Suprapubic skin (tissue), 4 donors: ENCODE results near the gene EXD3. TPM values are rescaled to one million over a fixed set of nuclear protein-coding genes. Genes with fewer than 3 reads are reported as not detected.

Experiments
- DNase-seq, 2 donors: peaks; one replicate each; pipeline ENCODE4 v3.0.0-alpha.2; 2019; ENCODE audit warnings: low spot score in 2 of 2
- H3K27ac ChIP-seq: fragments of 200-600 bp; sonication (generic); one replicate; pipeline ENCODE4 v1.5.1; 2019
- H3K27me3 ChIP-seq: fragments of 200-600 bp; sonication (generic); one replicate; pipeline ENCODE4 v1.5.1; 2019
- H3K36me3 ChIP-seq: fragments of 200-600 bp; sonication (generic); one replicate; pipeline ENCODE4 v1.5.1; 2019
- H3K4me1 ChIP-seq: fragments of 200-600 bp; sonication (generic); one replicate; pipeline ENCODE4 v1.5.1; 2019
- H3K4me3 ChIP-seq: fragments of 200-600 bp; sonication (generic); one replicate; pipeline ENCODE4 v1.5.1; 2019; ENCODE audit warnings: mild to moderate bottlenecking
- H3K9me3 ChIP-seq: fragments of 200-600 bp; sonication (generic); one replicate; pipeline ENCODE4 v1.5.1; 2019
- CTCF ChIP-seq, 2 donors: fragments of 200-600 bp in 1 of 2; fragments of 450-650 bp in 1 of 2; sonication (generic) in 1 of 2; IDR thresholded peaks; one replicate each; pipeline ENCODE4 v1.5.1; 2016 to 2019; ENCODE audit warnings: antibody characterized with exemption in 2 of 2, mild to moderate bottlenecking in 1 of 2, moderate library complexity in 1 of 2
- EP300 ChIP-seq: sonication (generic); formaldehyde crosslinking; IDR thresholded peaks from one replicate; pipeline ENCODE4 v1.6.1; 2017; ENCODE audit warnings: antibody characterized with exemption
- POLR2A ChIP-seq, 2 donors: fragments of 450-650 bp; IDR thresholded peaks; one replicate each; pipeline ENCODE4 v1.6.1; 2017; ENCODE audit warnings: antibody characterized with exemption in 2 of 2, mild to moderate bottlenecking in 2 of 2, moderate library complexity in 2 of 2
- POLR2AphosphoS5 ChIP-seq, 3 donors: sonication (generic); formaldehyde crosslinking; IDR thresholded peaks; one replicate each; pipeline ENCODE4 v1.6.1; 2017; ENCODE audit warnings: antibody characterized with exemption in 3 of 3
- WGBS: methylation state at CpG from one replicate; pipeline ENCODE4 v1.1.5; 2018; 5-methylcytosine and 5-hydroxymethylcytosine counted together
- total RNA-seq, 4 donors: library from RNA; depleted of rRNA; stranded (reverse); fragments of >200 nt; gene quantifications; one replicate each; pipeline ENCODE4 v1.1.0, GENCODE V29; 2016

The EXD3 gene
- total RNA-seq, 4 donors from 2014 or later: 7.3 to 54.0 (median 16.4) TPM

- DNase-seq: peak in 1 of 2 donors; percentile 71
- peaks cover 44% of the 10 kb centered on the region for H3K27me3 ChIP-seq
- peaks cover 2% of the 10 kb centered on the region for H3K36me3 ChIP-seq
- 4% methylated on average over 23 of the region's 54 CpGs for WGBS
- no peaks in the 10 kb centered on the region for H3K9me3 ChIP-seq
- peaks cover 64% of the 10 kb centered on the region for H3K4me1 ChIP-seq
- TF ChIP-seq EP300: no peak
- no peak for TF ChIP-seq POLR2AphosphoS5 (IDR thresholded peaks at IDR 0.05)
- no peak for TF ChIP-seq POLR2A (IDR thresholded peaks at IDR 0.05)
- H3K27ac ChIP-seq: no peak overlapping the region
- peak overlapping the region; percentile 47 for H3K4me3 ChIP-seq
These were observed 144.8 kb downstream of the EXD3 start for GRCh38 chr9:137278061-137278701.

- DNase-seq: peak; percentile 90 to 93
- Histone ChIP-seq H3K36me3 (peaks cover 9% of the 10 kb centered on the region), H3K9me3 (no peaks in the 10 kb centered on the region), H3K27me3 (peaks cover 44% of the 10 kb centered on the region), H3K27ac (peak within 1 kb of the TSS; percentile 62), H3K4me3 (peak within 1 kb of the TSS; percentile 47), H3K4me1 (peaks cover 69% of the 10 kb centered on the region)
- TF ChIP-seq POLR2A (IDR thresholded peaks at IDR 0.05) (no peak), POLR2AphosphoS5 (IDR thresholded peaks at IDR 0.05) (no peak), CTCF (IDR thresholded peaks at IDR 0.05) (no peak)
- WGBS: 12% methylated on average over 14 of the region's 25 CpGs
These were observed 145.5 kb downstream of the EXD3 start, which contains the start of gene TOR4A for GRCh38 chr9:137277329-137278041. Gene TOR4A, plus strand, starts transcription at chr9:137277726. Its CDS starts 964 bp downstream, at chr9:137278690.

- TF ChIP-seq EP300: no peak
- TF ChIP-seq POLR2A (IDR thresholded peaks at IDR 0.05): no peak
- no peak for TF ChIP-seq POLR2AphosphoS5 (IDR thresholded peaks at IDR 0.05)
- TF ChIP-seq CTCF (IDR thresholded peaks at IDR 0.05): no peak
- peak overlapping the region; percentile 62 for H3K27ac ChIP-seq
- H3K27me3 ChIP-seq: peaks cover 44% of the 10 kb centered on the region
- peak in 1 of 2 donors; percentile 75 for DNase-seq
- no peaks in the 10 kb centered on the region for H3K9me3 ChIP-seq
- 30% methylated on average over 14 of the region's 30 CpGs for WGBS
- peak overlapping the region; percentile 47 for H3K4me3 ChIP-seq
- peaks cover 77% of the 10 kb centered on the region for H3K4me1 ChIP-seq
- H3K36me3 ChIP-seq: peaks cover 15% of the 10 kb centered on the region
These were observed 146.3 kb downstream of the EXD3 start for GRCh38 chr9:137276473-137277328.

GRCh38 chr9:137275588-137276472 is 147.1 kb downstream of the EXD3 start:
- 74% methylated on average over 21 of the region's 24 CpGs for WGBS
- no peak for TF ChIP-seq CTCF (IDR thresholded peaks at IDR 0.05)
- TF ChIP-seq POLR2AphosphoS5 (IDR thresholded peaks at IDR 0.05): no peak
- TF ChIP-seq POLR2A (IDR thresholded peaks at IDR 0.05): no peak
- no peak for TF ChIP-seq EP300
- H3K27me3 ChIP-seq: peaks cover 36% of the 10 kb centered on the region
- no peak overlapping the region for H3K4me3 ChIP-seq
- peaks cover 15% of the 10 kb centered on the region for H3K36me3 ChIP-seq
- H3K27ac ChIP-seq: no peak overlapping the region
- no peaks in the 10 kb centered on the region for H3K9me3 ChIP-seq
- DNase-seq: peak in 1 of 2 donors; percentile 62
- peaks cover 81% of the 10 kb centered on the region for H3K4me1 ChIP-seq

- no peaks in the 10 kb centered on the region for H3K9me3 ChIP-seq
- no peak for TF ChIP-seq POLR2AphosphoS5 (IDR thresholded peaks at IDR 0.05)
- peak in 1 of 2 donors; percentile 62 for DNase-seq
- peaks cover 15% of the 10 kb centered on the region for H3K36me3 ChIP-seq
- peaks cover 29% of the 10 kb centered on the region for H3K27me3 ChIP-seq
- 84% methylated on average over 10 of the region's 10 CpGs for WGBS
- peaks cover 78% of the 10 kb centered on the region for H3K4me1 ChIP-seq
- no peak overlapping the region for H3K4me3 ChIP-seq
- no peak overlapping the region for H3K27ac ChIP-seq
These were observed 147.8 kb downstream of the EXD3 start for GRCh38 chr9:137275203-137275587.
